ENCODE data around the gene MYOZ2. TPM values are rescaled to one million over a fixed set of nuclear protein-coding genes. Genes with fewer than 3 reads are reported as not detected.

Gene MYOZ2
- total and polyA plus RNA-seq, 2 of the 4 experiments (the other 2 are of a cell fraction) = 0.17 to 0.18 TPM

GRCh38 chr4:119165767-119166166 is 30.1 kb downstream of the MYOZ2 start:
- H3K4ac ChIP-seq (ENCODE audit: low read depth, low read length) = no peak overlapping the region
- no peaks in the 10 kb centered on the region for H3K27me3 ChIP-seq (ENCODE audit: control insufficient read depth, insufficient read depth, low read length)
- no peak overlapping the region for H3K4me3 ChIP-seq (ENCODE audit: insufficient read depth, low read depth, low read length)
- H3K4me1 ChIP-seq (ENCODE audit: control insufficient read depth, insufficient read depth, low read length) = no peaks in the 10 kb centered on the region
- H3K36me3 ChIP-seq (ENCODE audit: control insufficient read depth, insufficient read depth, low read length) = no peaks in the 10 kb centered on the region
- H3K23ac ChIP-seq (ENCODE audit: low read depth, low read length) = no peak overlapping the region
- no peak overlapping the region for H2AFZ ChIP-seq (replicated peaks; ENCODE audit: low read length, poor library complexity)
- intact Hi-C loops (cut with micrococcal nuclease) (no loop called here), in situ Hi-C loops (cut with MboI; ENCODE audit: low sequenced_read_pairs) (no loop called here), dilution Hi-C loops (cut with HindIII; ENCODE audit: low sequenced_read_pairs, unreplicated experiment) (no loop called here)
- no peak overlapping the region for H4K91ac ChIP-seq (ENCODE audit: insufficient read depth, low read depth, low read length)
- H2AK9ac ChIP-seq (replicated peaks; ENCODE audit: low read depth, low read length, poor library complexity) = no peak overlapping the region
- no peak overlapping the region for H4K5ac ChIP-seq (ENCODE audit: low read depth, low read length)
- ChIA-PET CTCF (no interaction called here), POLR2A (ENCODE audit: unreplicated experiment) (no interaction called here)
- DNase-seq = no peak
- no peak overlapping the region for H2BK5ac ChIP-seq (ENCODE audit: low read depth, low read length, poor library complexity, severe bottlenecking)
- H2BK15ac ChIP-seq (ENCODE audit: low read depth, low read length) = no peak overlapping the region
- no peak for ATAC-seq (ENCODE audit: low read depth)
- no peak for TF ChIP-seq USF2 (IDR thresholded peaks at IDR 0.05; ENCODE audit: low read depth, low read length)
- no peak for TF ChIP-seq FOS (IDR thresholded peaks at IDR 0.05; ENCODE audit: low read depth, low read length)
- H3K14ac ChIP-seq (replicated peaks; ENCODE audit: low read depth, low read length) = no peak overlapping the region
- H2AK5ac ChIP-seq (ENCODE audit: low read depth, low read length) = no peak overlapping the region
- no peaks in the 10 kb centered on the region for H4K20me1 ChIP-seq (ENCODE audit: insufficient read depth, low read length)
- no peak overlapping the region for H2BK120ac ChIP-seq (ENCODE audit: low read depth, low read length)
- no peaks in the 10 kb centered on the region for H3K9me3 ChIP-seq (ENCODE audit: control insufficient read depth, insufficient read depth, low read length)
- no peaks in the 10 kb centered on the region for H3K79me1 ChIP-seq (ENCODE audit: low read depth in 1 of 2, low read length in 2 of 2)
- no peak overlapping the region for H2BK20ac ChIP-seq (ENCODE audit: low read depth, low read length)
- H3K9me1 ChIP-seq (ENCODE audit: insufficient read depth, low read length) = no peaks in the 10 kb centered on the region
- no TSS peak for BruUV-seq (replicated peaks)
- H4K8ac ChIP-seq (ENCODE audit: low read depth in 2 of 2, low read length in 2 of 2) = no peak overlapping the region
- H3K9ac ChIP-seq (ENCODE audit: low read depth, low read length) = no peak overlapping the region
- H3K4me2 ChIP-seq (ENCODE audit: low read depth, low read length) = no peak overlapping the region
- H3K27ac ChIP-seq (ENCODE audit: insufficient read depth, low read length) = no peak overlapping the region
- H3K56ac ChIP-seq (ENCODE audit: extremely low read depth, insufficient read depth, low read length) = no peak overlapping the region
- no CpG with 5 or more reads among the region's 3 CpGs for WGBS, 2 experiments (ENCODE audit: extremely low coverage in 2 of 2, insufficient read length in 1 of 2)
- H3K18ac ChIP-seq (ENCODE audit: low read depth, low read length) = no peak overlapping the region
